Activated T-cell treated with anti-CD3 and anti-CD28 coated beads, Interleukin-2, amount 50 U/mL, for 1 hour (primary cell): ENCODE data around the gene NT5C1B.

Experiments
- DNase-seq: peaks from one replicate; pipeline ENCODE4 v3.0.0-alpha.2; 2020

The NT5C1B gene

DNA sequence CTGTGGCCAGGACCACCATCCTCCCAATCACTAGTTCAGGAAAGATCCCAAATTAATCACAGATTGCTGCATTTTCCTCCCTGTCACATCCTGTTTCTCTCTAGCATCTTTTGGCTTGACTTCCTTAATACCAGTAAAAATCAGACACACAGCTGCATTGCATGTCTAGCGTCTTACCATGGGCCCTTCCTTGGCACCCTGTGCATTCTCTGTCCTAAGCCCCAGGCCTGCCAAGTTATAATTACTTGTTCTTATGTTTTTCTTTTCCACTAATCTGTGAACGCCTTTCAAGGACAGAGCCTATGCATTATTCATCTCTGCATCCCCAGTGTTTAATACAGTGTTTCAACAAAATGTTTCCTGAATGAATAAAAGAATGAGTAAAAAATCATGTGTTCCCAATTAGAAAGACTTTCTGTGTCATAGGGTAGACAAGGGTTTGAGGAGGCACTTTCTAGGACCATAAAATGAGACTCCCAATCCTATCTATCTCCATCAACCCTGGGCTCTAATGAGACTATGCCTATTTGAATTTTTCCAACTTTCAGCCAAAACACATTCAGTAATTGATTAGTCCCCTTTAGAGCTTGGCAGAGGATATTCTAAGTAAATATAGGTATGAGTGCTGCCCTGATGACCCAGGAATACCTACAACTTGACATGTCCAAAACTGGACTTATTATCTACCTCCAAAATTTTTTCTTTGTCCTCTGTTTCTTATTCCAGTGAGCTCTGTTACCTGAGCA is 10.3 kb upstream of the NT5C1B start:
- DNase-seq = no peak

DNA sequence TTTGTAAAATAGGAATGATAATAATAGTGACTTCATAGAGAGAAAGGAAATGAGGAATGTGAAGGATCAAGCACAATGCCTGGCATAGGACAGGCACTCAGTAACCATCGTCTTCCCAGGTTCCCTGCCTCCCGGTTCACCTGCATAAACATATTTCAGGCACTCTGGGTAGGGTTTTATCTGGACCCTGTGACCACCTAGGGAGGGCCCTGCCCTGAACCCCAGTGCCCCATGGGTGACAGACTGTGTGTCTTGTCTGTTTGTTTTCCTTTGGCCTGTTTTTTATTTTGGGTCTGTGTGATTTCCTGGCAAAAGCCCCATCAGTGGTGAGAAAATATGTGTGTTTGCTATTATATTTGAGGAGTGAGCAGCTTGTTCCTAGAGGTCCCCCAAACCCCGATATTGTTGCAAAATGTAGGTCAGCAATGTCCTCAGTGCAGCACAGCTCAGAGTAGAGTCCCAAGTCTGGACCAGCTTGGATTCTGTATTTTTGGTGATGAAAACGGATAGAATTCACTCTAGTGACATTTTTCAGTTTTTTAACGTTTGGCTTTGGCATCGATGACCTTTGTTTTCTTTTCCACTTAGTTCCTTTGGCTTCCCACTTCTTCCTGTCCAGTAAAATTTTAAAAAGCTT is 9.6 kb upstream of the NT5C1B start:
- no peak for DNase-seq

DNA sequence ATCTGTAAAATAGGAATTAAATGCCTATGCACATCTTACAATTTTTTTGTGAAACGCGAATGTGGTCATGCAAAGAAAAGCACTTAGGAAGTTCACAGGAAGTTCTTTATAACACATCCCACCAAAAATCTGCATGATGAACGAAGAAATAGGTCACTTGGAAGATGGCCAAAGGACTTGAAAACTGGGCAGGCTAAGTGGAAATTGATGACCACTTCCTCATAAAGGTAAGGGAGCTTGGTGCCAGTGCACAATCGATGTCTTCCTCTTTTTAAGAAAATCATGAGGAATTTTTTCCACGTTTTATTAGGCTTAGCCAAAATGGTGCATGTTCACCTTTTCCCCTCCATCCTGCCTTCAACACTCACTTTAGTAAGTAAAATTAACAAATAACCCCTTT is 8.2 kb upstream of the NT5C1B start:
- no peak for DNase-seq

DNA sequence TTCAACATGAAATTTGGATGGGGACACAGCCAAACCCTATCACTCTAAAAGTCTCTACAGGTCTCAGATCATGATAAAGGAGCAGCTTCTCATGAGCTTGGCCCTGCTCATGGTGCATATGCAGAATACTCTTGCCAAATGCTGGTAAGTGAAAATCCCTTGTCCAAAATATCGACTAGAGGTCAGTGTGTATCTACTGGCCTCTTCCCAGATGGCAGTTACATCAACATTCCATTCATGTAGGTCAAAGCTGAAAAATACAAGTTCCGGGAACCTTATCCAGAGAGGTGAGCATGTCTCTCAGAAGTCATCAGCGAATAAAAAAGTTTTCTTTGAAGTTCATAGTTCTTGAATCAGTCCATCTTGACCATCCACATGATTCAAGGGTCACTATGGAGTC is 7.6 kb upstream of the NT5C1B start:
- no peak for DNase-seq

DNA sequence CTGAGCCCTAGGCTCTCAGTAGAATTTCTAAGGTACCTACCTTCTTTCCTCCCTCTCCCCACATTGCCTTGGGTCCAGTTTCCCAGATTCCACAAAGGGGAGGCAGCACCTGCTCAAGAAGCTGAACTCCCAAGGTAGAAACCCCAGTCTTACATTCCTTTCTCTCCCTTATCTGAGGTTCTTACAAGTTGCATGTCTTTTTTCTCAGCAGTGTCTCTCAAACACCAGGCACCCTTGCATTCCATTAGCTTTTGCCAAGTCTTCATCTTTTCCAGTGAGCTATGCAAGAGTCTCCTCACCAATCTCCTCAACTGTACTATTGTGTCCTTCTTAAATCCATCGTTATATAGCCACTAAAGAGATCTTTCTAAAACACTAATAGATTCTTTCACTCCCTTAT is 4.1 kb upstream of the NT5C1B start:
- no peak for DNase-seq

DNA sequence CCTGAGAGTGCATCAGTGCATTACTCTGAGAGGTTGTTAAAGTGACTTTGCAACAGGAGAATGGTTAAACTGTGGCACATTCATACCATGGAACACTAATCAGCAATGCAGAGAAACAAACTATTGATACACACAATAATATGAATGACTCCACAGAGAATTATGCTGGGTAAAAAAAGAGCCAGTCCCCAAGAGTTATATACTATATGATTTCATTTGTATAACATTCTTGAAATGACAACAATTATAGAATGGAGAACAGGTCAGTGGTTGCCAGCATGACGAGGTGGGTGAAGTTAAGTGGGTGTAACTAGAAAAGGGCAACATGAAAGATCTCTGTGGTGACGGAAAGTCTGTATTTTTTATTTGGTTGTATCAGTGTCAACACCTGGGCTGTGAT is 3.0 kb upstream of the NT5C1B start:
- no peak for DNase-seq

DNA sequence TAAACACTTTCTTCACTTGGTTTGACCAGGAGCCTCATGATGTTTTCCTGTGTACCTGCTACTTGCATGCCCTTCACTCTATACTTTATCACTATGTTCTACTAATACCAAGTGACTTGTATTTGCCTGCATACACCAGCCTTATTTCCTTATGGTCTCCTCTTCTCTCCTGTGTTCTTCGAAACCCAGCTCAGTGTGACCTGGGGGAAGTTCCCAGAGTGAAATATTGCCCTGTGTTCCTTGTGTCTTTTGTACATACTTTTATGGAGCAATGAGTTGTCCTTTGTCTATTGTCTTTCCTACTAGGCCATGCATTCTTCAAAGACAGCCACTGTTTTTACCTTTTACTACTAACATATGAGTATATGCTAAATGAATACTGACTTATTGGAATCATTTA is 567 bp downstream of the NT5C1B start:
- no peak for DNase-seq

DNA sequence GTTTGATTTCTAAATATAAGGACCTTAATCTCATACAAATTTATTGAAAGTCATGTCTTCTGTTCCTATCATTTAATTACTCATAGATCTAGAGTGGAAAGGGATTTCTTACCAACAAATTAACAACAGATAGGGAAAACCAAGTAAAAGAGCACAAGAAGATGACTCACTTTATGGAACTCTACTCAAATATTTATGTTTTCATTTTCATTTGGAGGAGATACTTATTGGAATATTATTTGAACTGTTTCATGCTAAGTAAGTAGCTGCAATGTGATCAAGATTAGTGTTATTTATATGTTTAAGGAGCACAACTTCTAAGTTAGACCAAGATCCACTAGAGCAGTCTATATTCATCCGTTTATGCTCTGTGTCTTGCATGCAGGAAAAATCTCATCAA is 1.3 kb downstream of the NT5C1B start:
- DNase-seq = no peak

DNA sequence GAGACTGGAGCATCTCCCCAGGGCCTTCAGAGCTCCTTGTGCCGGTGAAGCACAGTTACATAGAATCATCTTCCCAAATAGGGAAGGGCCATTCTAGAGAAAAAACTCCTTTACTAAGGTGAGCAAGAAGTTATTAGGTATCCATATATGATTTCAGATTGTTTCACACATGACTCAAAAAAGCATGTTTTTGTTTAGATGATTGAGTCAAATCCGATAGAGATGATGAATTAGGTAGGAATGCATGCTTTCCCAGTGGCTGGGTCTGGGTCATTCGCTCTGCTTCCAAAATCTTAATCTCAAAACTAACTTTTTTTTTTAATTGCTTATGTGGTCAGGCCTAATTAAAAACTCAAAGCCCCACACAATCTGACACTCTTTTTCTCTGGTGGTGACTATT is 3.8 kb downstream of the NT5C1B start:
- no peak for DNase-seq

DNA sequence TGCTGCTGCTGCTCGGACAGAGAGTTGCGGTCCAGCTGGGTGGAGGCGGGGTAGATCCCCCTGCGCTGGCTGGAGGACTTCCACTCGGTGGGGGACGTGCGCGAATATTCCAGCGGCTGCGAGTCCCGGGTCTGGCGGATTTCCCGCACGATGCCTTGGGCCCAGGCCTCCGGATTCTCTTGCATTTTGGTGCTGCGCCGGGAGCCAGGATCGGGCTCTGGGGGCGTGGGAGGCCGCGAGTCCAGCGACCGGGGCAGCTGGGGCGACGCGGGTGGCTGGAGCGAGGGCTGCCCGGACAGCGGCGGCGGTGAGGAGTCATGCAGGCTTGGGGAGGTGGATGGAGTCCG is 4.8 kb downstream of the NT5C1B start:
- DNase-seq = no peak

DNA sequence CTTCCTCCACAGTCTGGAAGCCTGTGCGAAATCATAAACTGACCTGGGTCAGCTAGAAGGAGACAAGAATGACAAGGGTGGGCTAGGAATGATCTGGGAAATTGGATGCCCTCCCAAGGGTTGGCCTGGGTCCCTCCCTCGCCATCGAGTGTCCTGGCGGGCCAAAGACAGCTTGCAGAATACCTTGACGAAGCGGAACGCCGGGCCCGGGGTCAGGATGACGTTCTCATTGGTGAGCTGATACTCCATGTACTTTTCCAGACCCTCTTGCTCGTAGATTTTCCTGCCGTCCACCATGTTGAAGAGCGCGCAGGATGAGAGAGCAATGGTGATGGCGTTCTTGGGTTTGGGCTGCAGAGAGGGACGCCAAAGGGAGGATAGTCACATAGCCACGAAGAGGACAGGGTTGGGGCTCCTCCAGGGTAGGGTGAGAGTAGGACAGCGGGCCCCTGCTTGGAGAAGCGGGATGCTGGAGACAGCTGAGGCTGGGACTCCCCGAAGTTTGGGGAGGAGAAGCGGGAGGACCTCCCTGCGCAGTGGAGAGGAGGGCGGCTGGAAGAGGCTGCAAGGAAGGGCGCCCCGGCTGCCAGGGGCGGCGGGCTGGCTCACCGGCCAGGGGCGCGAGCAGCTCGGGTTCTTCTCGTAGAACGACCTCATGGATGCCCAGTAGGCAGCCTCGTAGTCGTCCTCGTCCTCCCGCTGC is 5.3 kb downstream of the NT5C1B start:
- DNase-seq = no peak

DNA sequence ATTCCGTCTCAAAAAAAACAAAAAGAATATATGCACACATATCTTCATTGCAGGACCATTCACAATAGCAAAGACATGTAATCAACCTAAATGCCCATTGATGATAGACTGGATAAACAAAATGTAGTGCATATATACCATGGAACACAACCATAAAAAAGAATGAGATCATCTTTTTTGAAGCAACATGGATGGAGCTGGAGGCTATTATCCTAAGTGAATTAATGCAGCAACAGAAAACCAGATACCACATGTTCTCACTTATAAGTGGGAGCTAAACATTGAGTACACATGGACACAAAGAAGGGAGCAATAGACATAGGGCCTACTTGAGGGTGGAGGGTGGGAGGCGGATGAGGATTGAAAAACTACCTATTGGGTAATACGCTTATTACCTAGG is 8.8 kb downstream of the NT5C1B start:
- DNase-seq = no peak

DNA sequence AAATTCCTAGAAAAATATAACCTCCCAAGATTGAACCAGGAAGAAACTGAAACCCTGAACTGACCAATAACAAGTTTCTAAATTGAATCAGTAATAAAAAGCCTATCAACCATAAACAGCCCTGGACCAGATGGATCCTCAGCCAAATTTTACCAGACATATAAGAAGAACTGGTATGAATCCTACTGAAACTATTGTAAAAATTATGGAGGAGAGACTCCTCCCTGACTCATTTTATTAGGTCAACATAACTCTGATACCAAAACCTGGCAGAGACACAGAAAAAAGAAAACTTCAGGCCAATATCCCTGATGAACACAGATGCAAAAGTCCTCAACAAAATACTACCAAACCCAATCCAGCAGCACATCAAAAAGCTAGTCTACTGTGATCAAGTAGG is 11.3 kb downstream of the NT5C1B start:
- DNase-seq = no peak

DNA sequence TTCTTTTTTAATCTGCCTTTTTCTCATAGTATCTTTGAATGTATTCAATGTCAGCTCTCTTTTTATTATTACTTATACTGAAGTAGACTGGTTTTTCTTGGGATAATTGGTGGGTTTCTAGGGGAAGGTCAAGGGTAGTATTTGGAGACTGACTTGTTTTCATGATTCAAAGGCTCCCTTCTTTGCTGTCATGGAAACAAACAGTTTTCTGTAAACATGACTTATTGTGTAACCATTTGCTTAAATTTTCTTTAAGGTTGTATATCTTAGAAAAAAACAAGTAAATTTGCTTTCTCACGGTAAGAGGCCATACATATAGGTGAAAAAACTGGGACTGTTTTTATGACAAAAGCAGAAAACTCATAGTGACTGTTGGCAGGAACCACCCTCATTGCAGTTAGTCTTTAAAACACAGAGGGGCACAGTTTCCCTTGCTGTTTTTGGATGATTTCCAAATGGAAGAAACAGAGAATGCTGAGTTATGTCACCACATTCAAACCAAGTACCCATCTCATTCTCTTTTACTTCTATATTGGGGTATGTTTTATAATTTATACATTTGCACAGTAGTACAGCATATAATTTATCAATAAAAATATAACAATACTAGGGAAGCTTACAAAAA is 23.1 kb downstream of the NT5C1B start:
- no peak for DNase-seq

DNA sequence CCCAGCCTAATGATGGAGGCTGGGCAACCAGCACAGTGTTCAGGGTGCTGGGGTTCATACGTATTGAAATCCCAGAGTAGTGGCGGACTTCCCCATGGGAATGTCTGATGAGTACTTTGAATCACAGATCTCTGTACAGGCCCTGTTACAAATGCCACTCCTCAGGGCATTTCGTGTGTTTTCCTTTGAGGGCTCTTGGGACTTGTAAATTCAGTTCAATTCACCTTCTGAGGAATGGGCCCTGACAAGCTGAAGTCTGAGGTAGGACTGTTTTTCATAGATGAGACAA is 28.6 kb downstream of the NT5C1B start:
- no peak for DNase-seq

DNA sequence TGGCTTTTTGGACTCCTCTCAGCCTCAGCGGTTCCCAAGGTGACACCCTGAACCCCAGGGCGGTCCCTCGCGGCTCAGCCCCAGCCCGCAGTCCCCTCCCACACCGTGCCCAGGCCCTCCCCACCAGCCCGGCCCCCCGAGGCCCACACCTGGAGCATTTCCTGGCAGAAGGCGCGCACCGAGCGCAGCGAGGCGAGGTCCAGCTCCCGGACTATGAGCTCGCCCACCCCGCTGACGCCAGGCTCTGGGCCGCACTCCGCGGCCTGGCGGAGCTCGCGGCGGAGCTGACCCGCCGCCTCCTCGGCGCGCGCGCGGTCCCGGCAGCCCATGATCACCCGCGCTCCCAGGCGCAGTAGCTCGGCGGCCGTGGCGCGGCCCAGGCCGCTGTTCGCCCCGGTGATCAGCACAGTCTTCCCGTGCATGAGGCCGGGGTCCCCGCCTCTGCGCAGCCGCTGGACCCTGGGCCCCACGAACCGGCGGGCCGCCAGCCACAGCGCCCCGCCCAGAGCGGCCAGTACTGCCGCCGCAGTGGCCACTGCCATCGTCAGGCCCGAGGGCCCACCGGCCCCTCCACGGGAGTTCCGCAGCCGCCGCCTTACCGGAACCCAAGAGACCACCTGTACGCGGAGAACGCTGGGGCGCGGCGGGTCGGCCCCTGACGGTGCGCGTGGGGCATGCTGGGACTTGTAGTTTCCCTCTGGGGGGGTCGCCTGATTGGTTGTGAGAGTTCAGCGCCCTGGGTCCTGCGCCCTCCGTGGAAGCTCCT is 29.2 kb downstream of the NT5C1B start, which contains the start of gene RDH14:
TSS of gene RDH14 (minus strand) at position 623 of the 766 bp plus-strand sequence. CDS start at position 542, 81 bp downstream.
- peak; percentile 92 for DNase-seq

DNA sequence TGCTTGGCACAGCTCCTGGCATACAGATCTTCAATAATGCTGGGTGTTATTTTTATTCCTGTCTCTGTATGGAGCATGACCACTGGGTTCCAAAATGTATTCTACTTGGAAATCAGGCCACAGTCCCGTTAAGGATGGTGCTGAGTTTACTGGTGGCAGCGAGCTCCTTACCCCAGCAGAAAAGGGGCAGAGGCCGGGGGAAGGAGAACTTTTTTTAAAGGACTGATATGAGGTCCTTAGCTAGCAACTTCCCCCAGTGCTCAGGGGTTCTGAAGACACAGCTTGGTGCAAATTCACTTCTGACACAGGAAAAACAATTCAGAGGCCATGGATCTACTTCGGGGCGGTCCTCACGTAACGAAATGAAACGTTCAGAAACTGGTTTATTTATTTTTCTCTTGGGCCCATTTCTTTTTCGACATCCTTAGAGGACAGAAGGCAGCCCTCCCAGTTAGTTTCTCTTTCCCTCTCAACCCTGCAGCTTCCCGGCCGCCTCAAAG is 29.8 kb downstream of the NT5C1B start:
- DNase-seq = no peak

DNA sequence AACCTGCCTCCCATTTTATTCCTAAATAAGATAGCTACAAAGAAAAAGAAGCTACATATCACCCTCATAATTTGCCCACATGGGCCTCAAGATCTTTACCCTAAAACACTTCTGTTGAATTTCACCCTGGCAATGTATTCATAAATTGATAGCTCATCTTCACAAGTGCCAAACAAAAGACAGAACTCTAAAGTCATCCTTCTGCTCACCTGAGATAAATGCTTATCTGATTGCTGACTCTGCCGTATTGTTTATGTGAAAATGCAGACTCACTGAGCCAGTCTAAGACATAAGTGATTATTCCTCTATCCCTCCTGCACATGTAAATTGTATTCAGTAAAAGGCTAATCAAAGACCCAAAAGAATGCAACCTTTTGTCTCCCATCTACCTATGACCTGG is 30.9 kb downstream of the NT5C1B start:
- DNase-seq = no peak

DNA sequence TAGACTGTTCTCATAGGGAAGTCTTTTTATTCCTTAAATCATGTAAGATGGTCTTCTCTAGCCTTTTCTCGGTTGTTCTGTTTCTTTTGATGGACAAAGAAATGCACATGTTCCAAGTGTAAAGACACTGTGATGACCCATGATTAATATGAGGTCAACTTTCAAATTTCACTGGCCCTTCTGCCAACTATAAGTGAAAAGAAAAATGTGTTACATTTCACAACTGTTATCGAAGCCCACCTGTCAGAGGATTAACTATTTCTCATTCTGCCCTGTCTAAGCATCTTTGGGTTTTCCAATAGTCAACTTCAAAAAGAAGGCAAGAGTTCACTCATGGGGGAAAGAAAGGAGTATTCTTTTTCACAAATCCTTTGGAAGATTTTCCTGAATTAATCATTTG is 32.2 kb downstream of the NT5C1B start:
- no peak for DNase-seq

DNA sequence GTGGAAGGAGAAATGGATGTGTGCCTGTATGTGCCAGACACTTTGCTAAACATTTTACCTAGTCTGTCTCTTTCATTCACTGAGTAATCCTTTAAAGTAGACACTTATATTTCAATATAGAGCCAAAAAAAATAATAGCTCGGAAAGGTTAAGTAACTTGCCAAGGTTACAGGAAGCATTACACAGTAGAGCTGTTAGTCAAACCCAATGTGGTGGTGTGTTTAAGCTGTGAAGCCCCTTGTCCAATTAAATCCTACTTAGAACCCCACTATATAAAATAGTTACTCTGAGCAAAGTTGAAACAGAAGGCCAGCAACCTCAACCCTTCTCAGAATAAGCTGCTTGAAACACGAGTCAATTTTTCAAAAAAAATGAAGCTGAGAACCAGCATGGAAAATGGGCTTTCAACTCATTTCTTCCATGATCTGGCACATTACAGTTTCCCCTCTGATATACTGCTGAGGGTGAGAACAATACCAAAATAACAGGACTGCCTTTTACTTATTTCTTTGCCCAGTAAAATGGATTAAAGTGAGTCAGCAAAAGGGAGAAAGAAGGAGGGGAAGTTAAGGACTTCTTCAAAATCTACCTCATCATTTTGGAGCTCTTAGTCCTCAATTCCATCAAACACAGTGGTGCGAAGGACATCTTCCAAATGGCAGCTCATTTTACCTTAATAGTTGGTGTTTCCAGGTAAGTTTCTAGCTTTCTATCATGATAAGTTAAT is 36.9 kb downstream of the NT5C1B start:
- DNase-seq = no peak

DNA sequence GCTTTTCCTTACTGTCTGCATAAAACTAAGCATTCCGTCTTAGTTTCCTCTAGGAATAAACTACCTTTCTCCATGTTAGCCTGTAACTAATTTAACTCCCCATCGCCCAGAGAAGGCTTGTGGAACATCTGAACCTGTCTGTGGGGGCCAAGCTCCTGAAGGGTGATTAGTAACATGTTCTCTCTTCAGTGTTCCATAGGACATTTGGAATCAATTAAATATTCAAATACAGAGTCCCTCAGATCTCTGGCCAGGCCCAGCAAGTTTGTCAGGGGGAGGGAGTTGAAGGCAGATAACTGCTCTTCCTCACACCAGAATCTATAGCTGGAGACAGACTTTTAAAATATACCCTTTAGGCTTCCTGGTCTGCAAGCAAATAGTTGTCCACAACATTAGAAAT is 37.7 kb downstream of the NT5C1B start:
- no peak for DNase-seq

DNA sequence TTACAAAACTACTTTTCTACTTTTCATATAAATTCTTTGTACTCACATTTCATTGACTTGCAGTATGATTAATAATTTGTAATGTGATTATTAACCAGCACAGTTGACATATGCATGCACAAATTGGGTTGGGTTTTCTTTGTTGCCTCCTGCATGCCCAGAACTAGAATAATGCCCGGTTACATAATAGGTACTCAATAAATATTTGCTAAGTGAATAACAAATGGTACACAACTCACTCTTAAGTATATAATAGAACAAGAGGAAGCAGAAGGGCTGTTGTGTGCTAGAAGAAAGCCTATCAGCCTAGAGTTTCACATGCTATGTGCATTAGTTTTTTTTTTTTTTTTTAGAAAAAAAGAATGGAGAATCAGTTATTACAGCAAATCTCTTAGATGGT is 38.2 kb downstream of the NT5C1B start:
- no peak for DNase-seq
